OCI-LY7 (cell line): Measurements from ENCODE around the gene USP46. TPM values are rescaled to one million over a fixed set of nuclear protein-coding genes. Genes with fewer than 3 reads are reported as not detected.

Source experiments
- BruUV-seq: library from RNA; stranded (reverse); fragments of 400-500 nt; replicated peaks from 2 replicates; lab custom pipeline; 2021; lab: Mats Ljungman, UMichigan
- CTCF ChIA-PET: fragments of 300-600 bp; sonication (Branson Sonifier 250); formaldehyde crosslinking; loops from one replicate; lab custom pipeline; 2022; ENCODE audit warnings: antibody characterized with exemption; ENCODE audit not compliant: unreplicated experiment; lab: Charles Lee
- POLR2A ChIA-PET: fragments of 300-600 bp; sonication (Branson Sonifier 250); formaldehyde crosslinking; loops from one replicate; lab custom pipeline; 2022; ENCODE audit warnings: antibody characterized with exemption; lab: Charles Lee
- DNase-seq: peaks from one replicate; pipeline ENCODE4 v3.0.0-alpha.2; 2015; ENCODE audit warnings: low spot score
- H2AFZ ChIP-seq: fragments of 200-600 bp; sonication (generic), shearing (Covaris generic); 2 replicates; pipeline ENCODE4 v1.6.1; 2014; ENCODE audit warnings: mild to moderate bottlenecking, antibody characterized with exemption, low read length, moderate library complexity
- H3K27ac ChIP-seq: fragments of 200-600 bp; sonication (generic); 2 replicates; pipeline ENCODE4 v1.5.1; 2014; ENCODE audit warnings: mixed run types, low read depth, mild to moderate bottlenecking, moderate library complexity, low read length, inconsistent platforms; ENCODE audit not compliant: poor library complexity, severe bottlenecking
- H3K36me3 ChIP-seq: fragments of 200-600 bp; sonication (generic); 2 replicates; pipeline ENCODE4 v1.6.1; 2014; ENCODE audit warnings: mild to moderate bottlenecking, antibody characterized with exemption, low read length, moderate library complexity, mixed read lengths; ENCODE audit not compliant: insufficient read depth
- H3K4me1 ChIP-seq: fragments of 200-600 bp; sonication (generic); 2 replicates; pipeline ENCODE4 v1.5.1; 2014; ENCODE audit warnings: mild to moderate bottlenecking, low read length; ENCODE audit not compliant: insufficient read depth, poor library complexity, severe bottlenecking
- H3K4me2 ChIP-seq: fragments of 200-600 bp; sonication (generic); 2 replicates; pipeline ENCODE4 v1.6.1; 2014; ENCODE audit warnings: mild to moderate bottlenecking, low read length
- H3K4me3 ChIP-seq: fragments of 200-600 bp; sonication (generic); 2 replicates; pipeline ENCODE4 v1.5.1; 2014; ENCODE audit warnings: mild to moderate bottlenecking, low read depth, low read length; ENCODE audit not compliant: poor library complexity, severe bottlenecking
- H3K79me2 ChIP-seq: fragments of 200-600 bp; sonication (generic); 2 replicates; pipeline ENCODE4 v1.6.1; 2016; ENCODE audit warnings: low read depth, mild to moderate bottlenecking, low read length, moderate library complexity, mixed read lengths; ENCODE audit not compliant: insufficient read depth
- H3K9me2 ChIP-seq: fragments of 200-600 bp; sonication (generic); 2 replicates; pipeline ENCODE4 v1.6.1; 2016; ENCODE audit warnings: mild to moderate bottlenecking, low read length, mixed read lengths; ENCODE audit not compliant: insufficient read depth
- H3K9me3 ChIP-seq: fragments of 200-600 bp; sonication (generic); 2 replicates; pipeline ENCODE4 v1.6.1; 2014; ENCODE audit warnings: mild to moderate bottlenecking, mixed run types, low read length, mixed read lengths
- H4K20me1 ChIP-seq: fragments of 200-600 bp; sonication (generic); 2 replicates; pipeline ENCODE4 v1.6.1; 2014; ENCODE audit warnings: mild to moderate bottlenecking, antibody characterized with exemption, low read length, moderate library complexity, mixed read lengths; ENCODE audit not compliant: insufficient read depth
- CTCF ChIP-seq: fragments of 200-600 bp; sonication (generic); conservative IDR thresholded peaks from 2 replicates; pipeline ENCODE4 v1.5.1; 2014; ENCODE audit warnings: mild to moderate bottlenecking, antibody characterized with exemption, low read length, moderate library complexity, mixed read lengths
- EZH2phosphoT487 ChIP-seq: fragments of 200-600 bp; sonication (generic); IDR thresholded peaks from 2 replicates; pipeline ENCODE4 v1.6.1; 2018; ENCODE audit warnings: low read depth, borderline replicate concordance, mild to moderate bottlenecking, mixed run types, antibody characterized with exemption, low read length, moderate library complexity, mixed read lengths
- intact Hi-C: fragments of 100-400 bp; cut with micrococcal nuclease; formaldehyde crosslinking; loops from one replicate; pipeline ENCODE4 v1.10.0; 2022; ENCODE audit not compliant: unreplicated experiment
- total RNA-seq, 2 experiments: library from RNA; depleted of rRNA in 1 of 2; stranded (reverse); fragments of >200 nt in 1 of 2; shearing (Covaris generic) in 1 of 2; gene quantifications; 2 replicates each; pipeline ENCODE4 v1.2.3, GENCODE V29; 2014 to 2022

Gene USP46
- total RNA-seq, 2 experiments from 2014 or later, result 5.4 to 15.8 TPM

- Histone ChIP-seq H3K4me2 (peak overlapping the region; percentile 81), H3K4me3 (peak overlapping the region; percentile 92), H3K79me2 (peaks cover 6% of the 10 kb centered on the region; the same call in 1 of the 2 replicates), H3K36me3 (peaks cover 17% of the 10 kb centered on the region), H3K4me1 (peaks cover 21% of the 10 kb centered on the region), H2AFZ (peak overlapping the region; percentile 72; the same call in 1 of the 2 replicates), H3K9me2 (no peaks in the 10 kb centered on the region), H4K20me1 (no peaks in the 10 kb centered on the region), H3K27ac (no peak overlapping the region), H3K9me3 (peaks cover 4% of the 10 kb centered on the region; the same call in 1 of the 2 replicates)
- DNase-seq, result peak; percentile 5
- CTCF ChIA-PET, result interaction anchor here (1.1 kb wide), 1 partner anchor 112 kb away, joined by 3 read pairs; no protein-coding TSS in a partner anchor
- POLR2A ChIA-PET, result interaction anchor here (0.6 to 2.6 kb wide), 6 partner anchors 9 to 102 kb away, joined by 3 to 19 read pairs (median 4); no protein-coding TSS in a partner anchor
- intact Hi-C loops, result loop anchor here (2.0 kb wide), 1 partner anchor 55 kb away; no protein-coding TSS in a partner anchor
- no TSS peak for BruUV-seq
- TF ChIP-seq EZH2phosphoT487 (no peak), CTCF (no peak)
These were observed 1.2 kb downstream of the USP46 start for GRCh38 chr4:52657618-52658501.

GRCh38 chr4:52657292-52657617, 1.8 kb downstream of the USP46 start:
- Histone ChIP-seq H3K27ac (no peak overlapping the region), H3K4me3 (no peak overlapping the region), H3K4me1 (peaks cover 21% of the 10 kb centered on the region), H2AFZ (no peak overlapping the region), H4K20me1 (no peaks in the 10 kb centered on the region), H3K79me2 (peaks cover 6% of the 10 kb centered on the region; the same call in 1 of the 2 replicates), H3K9me3 (no peaks in the 10 kb centered on the region), H3K9me2 (no peaks in the 10 kb centered on the region), H3K4me2 (peak overlapping the region; percentile 81; the same call in 1 of the 2 replicates), H3K36me3 (peaks cover 12% of the 10 kb centered on the region)
- CTCF ChIA-PET, result no interaction called here
- POLR2A ChIA-PET, result interaction anchor here (2.0 to 2.6 kb wide), 2 partner anchors 9 to 55 kb away, joined by 8 to 19 read pairs; no protein-coding TSS in a partner anchor
- no TSS peak for BruUV-seq
- TF ChIP-seq CTCF, result no peak
- no peak for DNase-seq
- intact Hi-C loops, result no loop called here
